GM21576 (cell line): Measurements from ENCODE around the gene SAE1.
A peak's percentile ranks its signal among the peaks of the same experiment; 100 is the strongest.

Experiments
- ATAC-seq: cut with Tn5 transposase; IDR thresholded peaks from one replicate; pipeline ENCODE4 v1.9.1; 2021; ENCODE audit warnings: mild to moderate bottlenecking, moderate library complexity; ENCODE audit not compliant: unreplicated experiment

Gene SAE1

DNA sequence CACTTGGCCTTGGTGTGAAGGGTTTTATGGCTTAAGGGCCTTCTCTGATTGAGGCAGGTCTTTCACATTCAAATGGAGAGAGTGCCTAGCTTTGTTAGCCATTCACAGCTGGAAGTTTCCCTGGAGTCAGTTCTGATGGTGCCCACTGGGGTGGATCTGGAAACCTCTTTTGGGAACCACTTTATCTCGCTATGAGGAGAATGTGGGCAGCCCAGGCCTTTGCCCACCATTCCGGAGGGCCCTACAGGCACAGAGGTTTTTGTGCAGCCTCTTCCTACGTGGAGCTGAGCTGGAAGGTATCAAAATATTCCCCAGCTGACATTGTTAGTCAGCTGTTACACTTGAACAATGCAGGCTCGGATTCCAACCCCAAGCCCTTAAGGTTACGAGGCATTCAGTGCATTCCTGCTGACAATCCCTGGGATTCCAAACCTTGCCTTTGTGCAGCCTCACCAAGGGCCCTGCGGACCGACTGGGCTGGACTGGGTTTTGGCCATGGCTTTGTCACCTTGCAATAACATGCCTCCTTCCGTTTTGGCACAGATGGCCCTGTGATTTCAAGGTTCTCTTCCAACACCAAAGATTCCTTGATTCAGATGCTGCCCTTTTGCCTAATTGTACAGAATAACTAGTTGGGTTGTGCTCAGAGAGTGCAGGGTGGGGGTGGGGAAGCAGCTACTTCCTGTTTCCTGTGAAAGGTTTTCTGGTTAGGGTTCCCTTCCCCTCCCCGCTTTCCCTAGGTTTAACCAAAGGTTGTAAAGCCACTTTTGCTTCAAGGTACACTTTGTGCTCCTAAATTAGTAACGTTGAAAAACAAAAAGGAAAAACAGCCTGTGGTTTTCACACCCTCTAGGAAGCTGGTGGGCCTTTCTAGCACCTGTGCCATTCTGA is 27.0 kb downstream of the SAE1 start:
- no peak for ATAC-seq

GRCh38 chr19:47158367-47158791 is 27.7 kb downstream of the SAE1 start:
- ATAC-seq = no peak

GRCh38 chr19:47158879-47159503 is 28.4 kb downstream of the SAE1 start:
- no peak for ATAC-seq

DNA sequence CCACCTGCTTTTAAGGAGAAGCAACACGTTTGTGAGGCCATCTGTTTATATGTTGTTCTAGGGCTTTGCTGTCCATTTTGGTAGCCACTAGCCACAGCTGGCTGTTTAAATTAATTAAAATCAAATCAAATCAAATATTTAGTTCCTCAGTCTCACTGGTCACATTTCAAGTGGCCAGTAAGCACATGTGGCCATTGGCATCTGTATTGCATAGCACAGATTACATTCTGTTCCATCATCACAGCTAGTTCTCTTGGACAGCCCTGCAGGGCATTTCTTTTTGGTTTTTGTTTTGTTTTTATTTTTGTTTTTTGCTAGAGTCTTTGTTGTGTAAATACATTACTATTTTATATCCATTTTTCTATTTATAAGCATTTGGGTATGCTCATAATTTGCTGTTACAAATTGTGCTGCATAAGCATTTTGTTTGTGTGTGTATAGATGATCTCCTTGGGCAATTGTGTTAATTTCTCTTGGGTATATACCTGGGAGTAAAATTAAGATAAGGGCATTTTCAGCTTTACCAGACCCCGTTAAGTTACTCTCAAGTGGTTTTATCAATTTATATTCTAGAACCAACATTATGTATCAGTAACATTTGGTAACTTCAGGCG is 31.3 kb downstream of the SAE1 start:
- ATAC-seq = no peak

DNA sequence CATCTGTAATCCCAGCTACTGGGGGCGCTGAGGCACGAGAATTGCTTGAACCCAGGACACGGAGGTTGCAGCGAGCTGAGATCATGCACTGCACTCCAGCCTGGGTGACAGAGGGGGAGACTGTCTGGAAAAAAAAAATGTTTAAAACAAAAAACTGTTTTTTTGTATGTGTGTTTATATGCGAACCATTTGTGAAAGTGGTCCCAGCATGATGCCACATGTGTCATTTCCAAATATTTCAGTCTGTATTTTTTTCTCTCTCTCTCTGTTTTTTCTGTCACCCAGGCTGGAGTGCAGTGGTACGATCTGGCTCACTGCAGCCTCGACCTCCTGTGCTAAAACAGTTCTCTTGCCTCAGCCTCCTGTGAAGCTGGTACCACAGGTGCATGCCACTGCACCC is 37.4 kb downstream of the SAE1 start:
- ATAC-seq = no peak

DNA sequence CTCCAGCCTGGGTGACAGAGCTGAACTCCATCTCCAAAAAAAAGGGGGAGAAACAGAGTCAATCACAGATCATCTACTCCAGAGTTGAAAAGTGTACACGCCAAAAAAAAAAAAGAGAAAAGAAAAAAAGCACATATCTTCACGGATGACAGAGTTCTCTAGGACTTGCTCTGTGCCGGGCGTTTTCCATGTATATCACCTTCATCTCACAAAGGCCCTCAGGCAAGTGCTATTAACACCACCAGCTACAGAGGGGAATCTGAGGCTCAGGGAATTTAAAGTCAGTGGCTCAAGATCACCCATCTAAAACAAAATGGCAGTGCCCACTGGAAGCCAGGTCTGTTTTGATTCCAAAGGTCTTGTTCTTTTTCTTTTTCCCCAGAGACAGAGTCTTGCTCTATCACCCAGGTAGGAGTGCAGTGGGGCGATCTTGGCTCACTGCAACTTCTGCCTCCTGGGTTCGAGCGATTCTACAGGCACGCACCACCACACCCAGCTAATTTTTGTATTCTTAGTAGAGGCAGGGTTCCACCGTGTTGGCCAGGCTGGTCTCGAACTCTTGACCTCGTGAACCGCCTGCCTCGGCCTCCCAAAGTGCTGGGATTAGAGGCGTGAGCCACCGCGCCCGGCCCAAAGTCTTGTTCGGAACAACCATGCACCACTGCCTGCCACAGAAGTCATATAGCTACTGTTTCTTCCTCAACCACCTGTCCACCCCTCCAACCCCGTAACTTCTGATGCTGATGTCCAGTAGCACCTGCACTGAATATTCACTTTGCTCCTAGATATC is 42.2 kb downstream of the SAE1 start:
- ATAC-seq = no peak

DNA sequence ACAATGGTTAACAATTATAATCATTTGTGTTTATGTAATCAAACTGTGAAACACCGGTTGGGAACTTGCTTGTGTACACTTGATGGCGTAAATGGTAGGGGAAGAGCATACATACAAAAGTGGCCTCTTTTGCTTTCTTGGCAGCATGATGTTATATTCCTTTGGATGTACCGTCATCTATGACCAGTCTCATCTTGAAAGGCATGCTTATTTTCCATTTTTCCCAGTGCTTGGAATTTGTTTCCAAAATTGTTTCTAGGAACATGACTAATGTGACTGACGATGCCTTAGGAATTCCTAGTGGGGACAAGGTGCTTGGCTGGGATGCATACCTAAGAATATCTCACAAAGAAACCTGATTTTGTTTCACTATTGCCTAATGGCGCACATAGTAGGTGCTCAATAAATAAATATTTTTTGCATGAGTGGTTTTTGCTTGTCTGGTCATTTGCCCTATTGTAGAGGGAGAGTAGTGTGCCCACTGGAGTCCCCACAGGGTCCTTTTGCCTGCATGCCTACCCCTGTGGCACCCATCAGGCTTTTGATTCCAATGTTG is 45.5 kb downstream of the SAE1 start:
- no peak for ATAC-seq

- ATAC-seq = no peak
These were observed 46.0 kb downstream of the SAE1 start for GRCh38 chr19:47176627-47177090.

DNA sequence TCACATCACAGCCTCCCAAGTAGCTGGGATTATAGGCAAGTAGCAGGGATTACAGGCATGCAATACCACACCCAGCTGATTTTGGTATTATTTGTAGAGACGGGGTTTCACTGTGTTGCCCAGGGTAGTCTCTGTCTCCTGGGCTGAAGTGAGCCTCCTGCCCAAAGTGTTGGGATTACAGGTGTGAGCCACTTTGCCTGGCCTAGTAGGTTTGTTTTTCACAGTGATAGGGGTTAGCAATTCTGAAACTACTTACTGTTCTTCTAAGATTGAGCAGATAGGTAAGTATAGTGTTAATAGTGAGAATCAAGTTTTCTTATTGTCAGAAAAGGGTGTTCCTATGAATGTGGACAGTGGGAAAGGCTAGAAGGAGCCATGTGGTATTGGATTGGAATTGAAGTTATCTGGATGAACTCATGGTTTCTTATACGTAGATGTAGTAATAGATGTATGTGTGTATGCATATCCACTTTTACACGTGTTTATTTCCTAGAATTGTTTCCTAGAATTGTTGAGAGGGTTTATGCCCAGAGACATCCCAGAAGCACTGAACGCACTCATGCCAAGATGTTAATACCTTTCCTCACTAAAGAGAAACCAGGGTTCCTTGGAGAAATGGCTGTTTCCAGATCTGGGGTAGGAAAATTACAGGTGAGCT is 49.1 kb downstream of the SAE1 start:
- ATAC-seq = no peak

DNA sequence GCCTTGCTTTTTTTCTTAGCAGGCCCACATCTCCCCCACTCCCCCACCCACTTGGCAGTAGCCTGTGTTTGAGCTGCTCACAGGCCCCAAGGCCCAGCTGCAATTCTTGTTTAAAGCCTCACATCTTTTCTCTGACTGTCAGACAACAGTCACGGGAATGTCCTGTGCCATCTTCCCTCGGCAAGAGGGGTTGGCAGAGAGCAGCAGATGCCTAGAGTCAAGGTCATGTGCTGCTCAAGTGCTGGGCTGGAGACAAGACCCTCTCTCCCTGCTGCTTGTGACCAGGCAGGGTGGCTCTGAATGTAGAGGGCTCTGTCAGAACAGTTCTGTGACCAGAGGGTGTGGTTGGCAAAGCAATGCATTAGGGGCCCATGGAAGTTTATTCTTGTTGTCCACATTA is 53.0 kb downstream of the SAE1 start:
- no peak for ATAC-seq

GRCh38 chr19:47186446-47187334 is 56.1 kb downstream of the SAE1 start:
- ATAC-seq = peak; percentile 86

- ATAC-seq = no peak
These were observed 56.7 kb downstream of the SAE1 start for GRCh38 chr19:47187335-47187655.

DNA sequence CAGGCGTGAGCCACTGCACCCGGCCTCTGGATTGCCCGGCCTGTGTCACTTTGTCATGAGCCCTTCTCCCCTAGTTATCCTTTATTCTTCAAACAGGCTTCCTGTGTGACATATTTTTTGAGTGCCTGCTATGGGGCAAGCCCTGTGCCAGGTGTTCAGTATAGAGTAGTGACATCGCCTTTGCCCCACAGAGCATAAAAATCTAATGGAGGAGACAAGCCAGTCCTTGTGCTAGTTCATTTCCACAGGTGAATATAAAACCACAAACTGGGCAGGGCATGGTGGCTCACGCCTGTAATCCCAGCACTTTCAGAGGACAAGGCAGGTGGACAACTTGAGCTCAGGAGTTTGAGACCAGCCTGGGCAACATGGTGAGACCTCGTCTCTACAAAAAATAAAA is 57.2 kb downstream of the SAE1 start:
- no peak for ATAC-seq

DNA sequence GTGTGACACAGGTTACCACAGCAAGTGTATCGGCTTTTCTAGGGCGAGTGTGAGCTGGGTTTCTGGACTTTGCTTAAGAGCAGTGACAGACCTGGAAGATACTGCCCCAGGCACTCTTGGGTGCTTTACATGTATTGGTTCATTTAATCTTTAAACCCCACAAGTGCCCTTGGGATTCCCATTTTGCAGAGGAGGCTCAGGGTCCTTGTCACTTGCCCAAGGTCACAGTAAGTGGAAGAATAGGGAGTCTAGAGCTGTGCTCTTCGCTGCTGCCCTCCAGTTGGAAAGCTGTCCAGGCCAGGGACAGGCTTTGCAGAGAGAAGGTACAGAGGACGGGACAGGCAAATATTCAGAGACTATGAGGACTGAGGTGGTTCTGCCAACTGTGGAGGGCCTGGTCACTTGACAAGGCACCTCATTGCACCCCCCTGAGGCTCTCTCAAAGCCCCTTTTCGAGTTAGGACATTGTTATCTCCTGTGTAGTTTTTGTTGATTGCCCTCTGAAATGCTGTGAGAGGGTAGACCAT is 57.9 kb downstream of the SAE1 start:
- no peak for ATAC-seq

DNA sequence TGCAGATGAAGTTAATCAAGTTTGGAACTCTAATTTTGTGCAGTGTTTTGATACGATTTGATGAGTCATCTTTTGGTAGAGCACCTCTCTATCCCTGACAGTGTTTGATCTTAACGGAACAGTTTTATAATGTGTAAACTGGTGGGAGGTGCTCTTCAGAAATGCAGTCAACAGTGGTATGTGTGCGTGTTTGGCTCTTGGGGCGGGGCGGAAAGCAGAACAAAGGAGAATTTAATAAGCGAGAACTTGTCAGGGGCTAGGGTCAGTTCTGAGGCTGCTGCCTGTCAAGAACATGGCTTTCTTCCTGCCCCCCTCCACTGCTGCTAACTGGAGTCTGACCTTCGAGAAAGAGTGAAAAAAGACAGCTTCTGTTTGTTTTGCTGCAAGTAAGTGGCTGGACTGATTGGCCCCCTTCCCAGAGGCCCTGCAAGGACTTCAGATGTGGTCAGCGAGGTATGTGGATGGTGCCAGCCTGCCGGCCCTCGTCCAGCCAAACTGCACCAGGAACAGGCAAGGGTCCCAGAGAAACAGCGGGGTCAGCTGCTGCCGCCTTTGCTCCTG is 59.6 kb downstream of the SAE1 start:
- no peak for ATAC-seq

DNA sequence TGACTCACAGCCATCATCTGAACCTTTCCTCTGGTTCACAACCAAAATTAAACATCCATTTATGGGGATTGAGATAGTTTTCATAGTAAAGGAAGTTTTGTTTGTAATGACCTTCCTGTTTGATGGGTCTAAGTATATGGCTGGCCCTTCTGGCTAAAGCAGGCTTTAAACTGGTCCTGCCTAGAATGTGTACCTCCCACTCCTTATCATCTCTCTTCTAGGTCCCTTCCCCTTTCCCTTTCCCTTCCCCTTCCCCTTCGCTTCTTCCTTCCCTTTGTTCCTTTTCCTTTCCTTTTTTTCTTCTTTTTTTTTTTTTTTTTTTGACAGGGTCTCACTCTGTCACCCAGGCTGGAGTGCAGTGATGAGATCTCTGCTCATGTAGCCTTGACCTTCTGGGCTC is 64.8 kb downstream of the SAE1 start:
- ATAC-seq = no peak

DNA sequence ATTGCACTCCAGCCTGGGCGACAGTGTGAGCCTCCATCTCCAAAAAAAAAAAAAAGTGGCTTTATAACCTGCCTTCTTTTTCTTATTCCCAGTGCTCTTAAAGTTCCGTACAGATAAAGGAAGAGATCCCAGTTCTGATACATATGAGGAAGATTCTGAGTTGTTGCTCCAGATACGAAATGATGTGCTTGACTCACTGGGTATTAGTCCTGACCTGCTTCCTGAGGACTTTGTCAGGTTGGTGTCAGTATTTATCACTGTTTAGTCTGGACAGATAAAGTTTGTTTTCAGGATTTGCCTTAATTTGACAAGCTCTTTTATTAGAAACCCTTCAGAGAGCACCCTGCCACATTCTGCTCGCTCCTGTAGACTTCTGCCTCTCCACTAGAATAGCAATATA is 66.5 kb downstream of the SAE1 start:
- no peak for ATAC-seq

DNA sequence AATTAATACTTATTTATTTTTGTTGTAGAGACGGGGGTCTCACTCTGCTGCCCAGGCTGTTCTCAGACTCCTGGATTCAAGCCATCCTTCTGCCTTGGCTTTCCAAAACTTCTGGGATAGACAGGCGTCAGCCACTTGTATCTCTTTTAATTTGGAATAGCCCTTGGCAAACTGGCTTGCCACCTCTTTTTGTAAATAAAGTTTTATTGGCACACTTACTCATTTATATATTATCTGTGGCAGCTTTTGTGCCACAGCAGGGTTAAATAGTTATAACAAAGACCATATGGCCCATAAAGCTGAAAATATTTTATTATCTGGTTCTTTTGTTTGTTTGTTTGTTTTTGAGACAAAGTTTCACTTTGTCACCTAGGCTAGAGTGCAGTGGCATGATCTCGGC is 69.9 kb downstream of the SAE1 start:
- no peak for ATAC-seq

GRCh38 chr19:47203254-47203653 is 72.6 kb downstream of the SAE1 start:
- no peak for ATAC-seq
